ENCODE results near the gene PITPNM3. TPM values are rescaled to one million over a fixed set of nuclear protein-coding genes. Genes with fewer than 3 reads are reported as not detected.

Gene PITPNM3
- total RNA-seq, 4 donors from 2014 or later, result 12.7 to 51.6 (median 29.7) TPM

GRCh38 chr17:6428207-6428965, 128.0 kb downstream of the PITPNM3 start:
- no peaks in the 10 kb centered on the region for H3K36me3 ChIP-seq
- peaks cover 0 to 7% (median 0%) of the 10 kb centered on the region in 4 donors for H3K4me1 ChIP-seq
- WGBS, 2 donors (ENCODE audit: low coverage in 1 of 2), result 89% methylated on average over 17 of the region's 17 CpGs; no CpG with 5 or more reads in 1 of the 2 donors
- peaks cover 8 to 9% of the 10 kb centered on the region in 2 donors for H3K9me3 ChIP-seq
- TF ChIP-seq POLR2AphosphoS5 (IDR thresholded peaks at IDR 0.05) (no peak), POLR2A (IDR thresholded peaks at IDR 0.05) (no peak), EP300 (IDR thresholded peaks at IDR 0.05; ENCODE audit: low read depth) (no peak), CTCF (IDR thresholded peaks at IDR 0.05) (no peak)
- intact Hi-C loops (cut with DNase I; ENCODE audit: low total_unique reads), result no loop called here
- no peak overlapping the region for H3K27ac ChIP-seq
- DNase-seq, result no peak
- in situ Hi-C loops (cut with MboI; ENCODE audit: low pct_ligation_motif_present in 1 of 4, low pct_unique_long_range_greater_than_20kb in 1 of 4, low sequenced_read_pairs in 3 of 4), result loop anchor here in 1 of 4 donors (5.0 kb wide), 1 partner anchor 841 kb away; no protein-coding TSS in a partner anchor
- H3K27me3 ChIP-seq, result peaks cover 4% of the 10 kb centered on the region
- no peak overlapping the region for H3K4me3 ChIP-seq

GRCh38 chr17:6427279-6427781, 129.0 kb downstream of the PITPNM3 start:
- peaks cover 0 to 7% (median 0%) of the 10 kb centered on the region in 4 donors for H3K4me1 ChIP-seq
- H3K27me3 ChIP-seq, result peaks cover 7% of the 10 kb centered on the region
- DNase-seq, result no peak
- no peaks in the 10 kb centered on the region for H3K36me3 ChIP-seq
- H3K4me3 ChIP-seq, result no peak overlapping the region
- in situ Hi-C loops (cut with MboI; ENCODE audit: low pct_ligation_motif_present in 1 of 4, low pct_unique_long_range_greater_than_20kb in 1 of 4, low sequenced_read_pairs in 3 of 4) (loop anchor here in 1 of 4 donors (5.0 kb wide), 1 partner anchor 840 kb away; no protein-coding TSS in a partner anchor), intact Hi-C loops (cut with DNase I; ENCODE audit: low total_unique reads) (no loop called here)
- WGBS, 2 donors (ENCODE audit: low coverage in 1 of 2), result 63 to 75% methylated on average over 4 to 7 of the region's 7 CpGs
- TF ChIP-seq EP300 (IDR thresholded peaks at IDR 0.05; ENCODE audit: low read depth) (no peak), POLR2A (IDR thresholded peaks at IDR 0.05) (no peak), CTCF (IDR thresholded peaks at IDR 0.05) (no peak), POLR2AphosphoS5 (IDR thresholded peaks at IDR 0.05) (no peak)
- H3K9me3 ChIP-seq, result peaks cover 8 to 9% of the 10 kb centered on the region in 2 donors
- H3K27ac ChIP-seq, result no peak overlapping the region

- Histone ChIP-seq H3K4me1 (peaks cover 0 to 7% (median 0%) of the 10 kb centered on the region in 4 donors), H3K36me3 (no peaks in the 10 kb centered on the region), H3K9me3 (peaks cover 8 to 9% of the 10 kb centered on the region in 2 donors), H3K27ac (no peak overlapping the region), H3K4me3 (no peak overlapping the region), H3K27me3 (peaks cover 7% of the 10 kb centered on the region)
- in situ Hi-C loops (cut with MboI; ENCODE audit: low pct_ligation_motif_present in 1 of 4, low pct_unique_long_range_greater_than_20kb in 1 of 4, low sequenced_read_pairs in 3 of 4), result loop anchor here in 1 of 4 donors (5.0 kb wide), 1 partner anchor 839 kb away; no protein-coding TSS in a partner anchor
- intact Hi-C loops (cut with DNase I; ENCODE audit: low total_unique reads), result no loop called here
- WGBS, 2 donors (ENCODE audit: low coverage in 1 of 2), result 87 to 89% methylated on average over 5 to 25 of the region's 25 CpGs
- DNase-seq, result no peak
- TF ChIP-seq CTCF (IDR thresholded peaks at IDR 0.05) (no peak), POLR2A (IDR thresholded peaks at IDR 0.05) (no peak), POLR2AphosphoS5 (IDR thresholded peaks at IDR 0.05) (no peak), EP300 (IDR thresholded peaks at IDR 0.05; ENCODE audit: low read depth) (no peak)
Measured at GRCh38 chr17:6426356-6427101, 129.8 kb downstream of the PITPNM3 start.

- intact Hi-C loops (cut with DNase I; ENCODE audit: low total_unique reads) (no loop called here), in situ Hi-C loops (cut with MboI; ENCODE audit: low pct_ligation_motif_present in 1 of 4, low pct_unique_long_range_greater_than_20kb in 1 of 4, low sequenced_read_pairs in 3 of 4) (loop anchor here in 1 of 4 donors (5.0 kb wide), 1 partner anchor 838 kb away; no protein-coding TSS in a partner anchor)
- Histone ChIP-seq H3K9me3 (peaks cover 0 to under 1% of the 10 kb centered on the region in 2 donors), H3K4me3 (no peak overlapping the region), H3K4me1 (peaks cover 0 to 7% (median 0%) of the 10 kb centered on the region in 4 donors), H3K36me3 (no peaks in the 10 kb centered on the region), H3K27ac (no peak overlapping the region), H3K27me3 (peaks cover 7% of the 10 kb centered on the region)
- 58 to 87% methylated on average over 3 to 15 of the region's 18 CpGs for WGBS, 2 donors (ENCODE audit: low coverage in 1 of 2)
- TF ChIP-seq POLR2A (IDR thresholded peaks at IDR 0.05), result no peak
- TF ChIP-seq EP300 (IDR thresholded peaks at IDR 0.05; ENCODE audit: low read depth), result no peak
- TF ChIP-seq CTCF (IDR thresholded peaks at IDR 0.05), result no peak
- no peak for TF ChIP-seq POLR2AphosphoS5 (IDR thresholded peaks at IDR 0.05)
- no peak for DNase-seq
Measured at GRCh38 chr17:6425407-6425806, 130.9 kb downstream of the PITPNM3 start.

Measured in transverse colon (tissue), 4 donors.